GM12801 (cell line): ENCODE measurements around the gene TMEM98.

Source experiments
- CTCF ChIP-seq: IDR thresholded peaks from one replicate; pipeline ENCODE4 v1.5.1; 2011; ENCODE audit warnings: control low read depth; ENCODE audit not compliant: insufficient read length; ENCODE audit errors: extremely low read depth

Gene TMEM98

GRCh38 chr17:32930512-32930911 lies 2.6 kb downstream of the TMEM98 start:
- no peak for TF ChIP-seq CTCF

- no peak for TF ChIP-seq CTCF
Observed at GRCh38 chr17:32931686-32932085, 3.7 kb downstream of the TMEM98 start.

- TF ChIP-seq CTCF = no peak
Observed at GRCh38 chr17:32933881-32934280, 5.9 kb downstream of the TMEM98 start.

- TF ChIP-seq CTCF = no peak
Observed at GRCh38 chr17:32935726-32936125, 7.8 kb downstream of the TMEM98 start.

GRCh38 chr17:32936186-32936893 lies 8.4 kb downstream of the TMEM98 start:
- TF ChIP-seq CTCF = no peak

- TF ChIP-seq CTCF = no peak
Observed at GRCh38 chr17:32936894-32937500, 9.0 kb downstream of the TMEM98 start.

GRCh38 chr17:32940706-32941390 lies 12.9 kb downstream of the TMEM98 start:
- no peak for TF ChIP-seq CTCF
